K562 (cell line): ENCODE measurements around the gene AAMP. TPM values are rescaled to one million over a fixed set of nuclear protein-coding genes. Genes with fewer than 3 reads are reported as not detected.

Experiments used
- ATAC-seq: fragments of 200-7000 bp; cut with Tn5 transposase; 3 replicates; pipeline ENCODE4 v1.9.1; 2020; ENCODE audit warnings: moderate library complexity
- BruUV-seq: library from RNA; stranded (reverse); fragments of 400-500 nt; replicated peaks from 2 replicates; lab custom pipeline; 2021; lab: Mats Ljungman, UMichigan
- CTCF ChIA-PET: fragments of 300-600 bp; formaldehyde crosslinking; extraction: SDS; loops from one replicate; lab custom pipeline; 2021; ENCODE audit warnings: low intra/inter-chr PET ratio; lab: Yijun Ruan, JAX
- POLR2A ChIA-PET: fragments of 300-600, 350-650 bp; sonication (Branson Sonifier 250); formaldehyde crosslinking; extraction: SDS; loops from one replicate; lab custom pipeline; 2021; ENCODE audit warnings: antibody characterized with exemption, inconsistent platforms; lab: Yijun Ruan, JAX
- DNase-seq, 4 experiments: peaks; one replicate each; pipeline versions ENCODE4 v3.0.0 to v3.0.0-alpha.2; 2011 to 2018; ENCODE audit warnings: low spot score in 3 of 4, mixed read lengths in 3 of 4; ENCODE audit errors: extremely low read depth in 1 of 4
- FAIRE-seq: peaks from 2 replicates; lab custom pipeline; 2011; peaks lifted over from hg19 to GRCh38; lab: Jason Lieb, UNC
- H2AFZ ChIP-seq: 2 replicates; pipeline ENCODE4 v1.6.0; 2011; ENCODE audit warnings: low read depth, low read length, control low read depth, inconsistent platforms
- H3K27ac ChIP-seq: fragments of 200-600 bp; 3 replicates; pipeline ENCODE4 v1.8.0; 2011; ENCODE audit warnings: low read depth, mild to moderate bottlenecking, control low read depth, inconsistent platforms, low read length, moderate library complexity, mixed read lengths; ENCODE audit errors: extremely low read depth
- H3K27me3 ChIP-seq, 2 experiments: fragments of 300-600 bp in 1 of 2; 2 replicates in 1 of 2; 3 replicates in 1 of 2; pipeline versions ENCODE4 v1.6.0 to v1.8.0; 2011; ENCODE audit warnings: inconsistent platforms in 2 of 2, low read length in 2 of 2, mild to moderate bottlenecking in 1 of 2, mixed read lengths in 1 of 2, moderate library complexity in 1 of 2; ENCODE audit not compliant: control insufficient read depth in 2 of 2, insufficient read depth in 2 of 2
- H3K36me3 ChIP-seq: fragments of 300-600 bp; 3 replicates; pipeline ENCODE4 v1.8.0; 2011; ENCODE audit warnings: mild to moderate bottlenecking, low read length, inconsistent platforms; ENCODE audit not compliant: control insufficient read depth, insufficient read depth
- H3K4me1 ChIP-seq, 2 experiments: fragments of 200-600 bp in 1 of 2; replicated peaks in 1 of 2; 2 replicates in 1 of 2; 3 replicates in 1 of 2; pipeline versions ENCODE4 v1.5.1 to v1.8.0; 2011; ENCODE audit warnings: inconsistent platforms in 2 of 2, low read length in 2 of 2, mild to moderate bottlenecking in 1 of 2, mixed read lengths in 1 of 2, moderate library complexity in 1 of 2; ENCODE audit not compliant: control insufficient read depth in 2 of 2, insufficient read depth in 2 of 2
- H3K4me2 ChIP-seq: 2 replicates; pipeline ENCODE4 v1.6.1; 2011; ENCODE audit warnings: low read length, control low read depth, inconsistent platforms, mixed read lengths; ENCODE audit not compliant: insufficient read depth
- H3K4me3 ChIP-seq: fragments of 200-600 bp; sonication (generic), shearing (Covaris generic); 2 replicates; pipeline ENCODE4 v1.5.1; 2016; ENCODE audit warnings: control low read depth, inconsistent platforms
- H3K79me2 ChIP-seq: fragments of 200-600 bp; 3 replicates; pipeline ENCODE4 v1.8.0; 2011; ENCODE audit warnings: low read length, inconsistent platforms; ENCODE audit not compliant: control insufficient read depth, insufficient read depth
- H3K9ac ChIP-seq, 2 experiments: 2 replicates each; pipeline versions ENCODE4 v1.6.0 to v1.6.1; 2011; ENCODE audit warnings: low read depth in 2 of 2, low read length in 2 of 2, control low read depth in 1 of 2, inconsistent platforms in 1 of 2, mild to moderate bottlenecking in 1 of 2, mixed read lengths in 1 of 2; ENCODE audit not compliant: insufficient read depth in 1 of 2
- H3K9me1 ChIP-seq: one replicate; pipeline ENCODE4 v1.6.0; 2011; ENCODE audit warnings: inconsistent platforms, mild to moderate bottlenecking, low read length, moderate library complexity; ENCODE audit not compliant: control insufficient read depth, insufficient read depth
- H3K9me3 ChIP-seq: replicated peaks from 2 replicates; pipeline ENCODE4 v1.5.1; 2011; ENCODE audit warnings: low read depth, low read length, inconsistent platforms; ENCODE audit not compliant: control insufficient read depth, insufficient read depth
- H4K20me1 ChIP-seq: replicated peaks from 2 replicates; pipeline ENCODE4 v1.6.1; 2011; ENCODE audit warnings: low read length, inconsistent platforms, mixed read lengths; ENCODE audit not compliant: control insufficient read depth, insufficient read depth
- CHAMP1 ChIP-seq: fragments of 450-650 bp; IDR thresholded peaks from 2 replicates; pipeline ENCODE4 v1.6.1; 2016; ENCODE audit warnings: mild to moderate bottlenecking
- HNRNPK ChIP-seq: fragments of 200-400 bp; formaldehyde crosslinking; IDR thresholded peaks from one replicate; pipeline ENCODE4 v1.6.1; 2018; ENCODE audit warnings: mild to moderate bottlenecking, low read depth, low read length; ENCODE audit not compliant: poor library complexity, severe bottlenecking
- NEUROD1 ChIP-seq: fragments of 150-350 bp; IDR thresholded peaks from 2 replicates; pipeline ENCODE4 v1.6.1; 2014; ENCODE audit warnings: borderline replicate concordance, low read length, low read depth; ENCODE audit not compliant: partially characterized antibody
- RBM25 ChIP-seq: fragments of 200-400 bp; formaldehyde crosslinking; IDR thresholded peaks from 2 replicates; pipeline ENCODE4 v1.6.1; 2018; ENCODE audit warnings: low read length, low read depth, moderate library complexity; ENCODE audit not compliant: severe bottlenecking
- SMARCE1 ChIP-seq: fragments of 450-650 bp; IDR thresholded peaks from 2 replicates; pipeline ENCODE4 v1.7.1; 2016; ENCODE audit warnings: mild to moderate bottlenecking
- UBTF ChIP-seq, 2 experiments: IDR thresholded peaks; 2 replicates each; pipeline ENCODE4 v1.6.1; 2012; ENCODE audit warnings: improper control_type of control experiment in 2 of 2, low read depth in 2 of 2, low read length in 2 of 2, borderline replicate concordance in 1 of 2
- ZNF785 ChIP-seq: fragments of 250-450 bp; sonication (Bioruptor Pico); IDR thresholded peaks from 2 replicates; pipeline ENCODE4 v1.4.0; 2020; ENCODE audit warnings: mild to moderate bottlenecking
- WGBS: fragments of 100-300 bp; shearing (Covaris generic); methylation state at CpG from one replicate; pipeline ENCODE4 v1.1.6; 2016; ENCODE audit warnings: low coverage, mixed read lengths; ENCODE audit not compliant: insufficient coverage; ENCODE audit errors: missing lambda C conversion rate; 5-methylcytosine and 5-hydroxymethylcytosine counted together
- in situ Hi-C: fragments of 300-500 bp; cut with MboI; formaldehyde crosslinking; loops from 4 replicates; pipeline ENCODE4 v1.15.0; 2018; ENCODE audit warnings: inconsistent platforms, mixed read lengths
- intact Hi-C: fragments of 100-400 bp; cut with micrococcal nuclease; formaldehyde crosslinking; loops from 2 replicates; pipeline ENCODE4 v1.14.2; 2022
- polyA plus RNA-seq, 8 experiments: library from polyadenylated mRNA; depleted of rRNA in 4 of 8; stranded (reverse) in 5 of 8; unstranded in 3 of 8; fragments of >200 nt; fragmentation: Nextera tagmentation in 2 of 8; fragmentation: Illumina TruSeq in 1 of 8; extraction: Ambion mirVana in 2 of 8; extraction: Trizol in 1 of 8; gene quantifications; 2 replicates each; pipeline versions ENCODE4 v1.2.1 to v1.2.3, GENCODE V29; 2011 to 2014; ENCODE audit warnings: inconsistent platforms in 1 of 8, missing spikeins in 1 of 8
- total RNA-seq, 7 experiments: library from RNA; depleted of rRNA in 6 of 7; stranded (reverse); fragments of >200 nt in 6 of 7; fragmentation: Illumina TruSeq in 2 of 7; extraction: Trizol in 2 of 7; gene quantifications; 2 replicates each; pipeline versions ENCODE4 v1.2.1 to v1.2.3, GENCODE V29; 2011 to 2021; ENCODE audit warnings: low replicate concordance in 1 of 7

The AAMP gene
- total and polyA plus RNA-seq, 9 of the 15 experiments (the other 6 are each of a cell fraction or from before 2014, with no cell fraction given), result 5.7 to 197 (median 94.1) TPM

DNA sequence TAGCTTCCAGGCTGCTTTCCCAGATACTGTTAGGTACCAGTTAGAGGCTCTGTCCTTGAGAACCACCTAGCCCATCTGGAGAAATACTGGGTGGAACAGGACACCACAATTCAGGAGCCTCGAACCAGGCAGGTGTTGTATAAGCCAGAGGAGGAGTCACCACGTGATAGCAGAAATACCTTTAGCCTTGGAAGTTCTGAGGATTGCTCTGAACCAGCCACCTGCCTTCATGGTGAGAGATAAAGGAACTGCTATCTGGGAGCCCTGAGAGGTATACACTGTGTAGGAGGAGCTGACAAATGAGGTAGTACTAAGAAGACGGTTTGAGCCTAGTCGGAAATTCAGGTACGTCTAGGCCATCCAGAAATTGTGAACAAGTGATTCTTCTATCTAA lies 16.7 kb downstream of the AAMP start:
- ChIA-PET CTCF (no interaction called here), POLR2A (interaction anchor here (1.2 kb wide), 1 partner anchor 34 kb away, joined by 7 read pairs; no protein-coding TSS in a partner anchor)
- no peaks in the 10 kb centered on the region for H3K9me3 ChIP-seq
- H3K9me1 ChIP-seq, result no peaks in the 10 kb centered on the region
- H4K20me1 ChIP-seq, result no peaks in the 10 kb centered on the region
- no peak for TF ChIP-seq SMARCE1
- FAIRE-seq (no peak), ATAC-seq (no peak), DNase-seq (no peak)
- peaks cover 0 to 3% of the 10 kb centered on the region in 2 experiments; a peak in 3 of 5 replicates for H3K4me1 ChIP-seq
- in situ Hi-C loops (no loop called here), intact Hi-C loops (no loop called here)
- 65% methylated on average over 5 of the region's 5 CpGs for WGBS
- BruUV-seq, result no TSS peak
- H3K79me2 ChIP-seq, result no peaks in the 10 kb centered on the region
- no peak overlapping the region for H3K4me3 ChIP-seq
- no peak overlapping the region for H3K4me2 ChIP-seq
- H3K27me3 ChIP-seq, result no peaks in the 10 kb centered on the region
- no peak overlapping the region for H3K9ac ChIP-seq
- peaks cover 64% of the 10 kb centered on the region; the same call in 2 of the 3 replicates for H3K36me3 ChIP-seq
- no peak overlapping the region for H3K27ac ChIP-seq
- no peak overlapping the region for H2AFZ ChIP-seq

DNA sequence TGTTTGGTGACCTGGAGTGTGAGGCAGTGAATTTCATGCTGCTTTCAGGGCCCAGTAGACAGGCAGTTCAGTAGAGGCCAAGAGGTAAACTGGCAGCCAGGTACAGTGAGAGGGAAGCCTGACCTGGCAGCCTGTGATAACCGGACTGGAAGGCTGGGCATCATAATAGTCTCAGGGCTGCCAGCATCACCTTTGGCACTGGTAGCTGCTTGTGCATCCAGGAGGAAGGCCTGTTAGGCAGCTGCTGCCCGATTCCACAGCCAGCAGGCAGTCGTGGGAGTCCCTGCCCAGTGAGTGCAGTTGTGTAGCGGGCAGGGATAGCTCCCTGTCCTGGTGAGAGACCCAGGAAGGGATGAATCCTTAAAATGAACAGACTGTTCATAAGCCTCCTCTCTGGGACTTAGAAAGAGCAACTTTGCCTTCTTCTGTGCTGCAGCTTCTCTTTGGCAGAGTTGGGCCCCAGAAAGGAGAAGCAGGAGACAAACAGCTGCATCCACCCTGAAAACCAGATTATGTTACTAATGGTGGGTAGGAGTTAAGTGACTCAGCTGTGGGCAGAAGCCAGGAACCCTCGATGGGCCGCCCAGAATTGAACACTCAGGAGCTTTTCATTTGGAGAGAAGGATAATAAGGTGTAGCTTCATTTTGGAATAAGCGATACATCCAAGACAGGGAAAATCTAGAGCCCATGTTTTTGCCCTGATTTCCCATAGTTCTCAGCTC lies 17.3 kb downstream of the AAMP start:
- DNase-seq (no peak), ATAC-seq (no peak), FAIRE-seq (no peak)
- intact Hi-C loops, result no loop called here
- WGBS, result 95% methylated on average over 7 of the region's 7 CpGs
- peaks cover 0 to 3% of the 10 kb centered on the region in 2 experiments; a peak in 2 of 5 replicates for H3K4me1 ChIP-seq
- H2AFZ ChIP-seq, result no peak overlapping the region
- in situ Hi-C loops, result no loop called here
- no peak overlapping the region for H3K4me2 ChIP-seq
- no peak overlapping the region for H3K9ac ChIP-seq
- H3K36me3 ChIP-seq, result peaks cover 69% of the 10 kb centered on the region; the same call in 2 of the 3 replicates
- H4K20me1 ChIP-seq, result no peaks in the 10 kb centered on the region
- H3K9me1 ChIP-seq, result no peaks in the 10 kb centered on the region
- POLR2A ChIA-PET, result interaction anchor here (1.2 kb wide), 1 partner anchor 35 kb away, joined by 7 read pairs; no protein-coding TSS in a partner anchor
- BruUV-seq, result no TSS peak
- no peak overlapping the region for H3K27ac ChIP-seq
- H3K9me3 ChIP-seq, result no peaks in the 10 kb centered on the region
- CTCF ChIA-PET, result no interaction called here
- no peak overlapping the region for H3K4me3 ChIP-seq
- H3K27me3 ChIP-seq, result no peaks in the 10 kb centered on the region
- no peaks in the 10 kb centered on the region for H3K79me2 ChIP-seq
- TF ChIP-seq UBTF (IDR thresholded peaks at IDR 0.05; ENCODE audit: borderline replicate concordance in 1 of 2, low read depth in 2 of 2, low read length in 2 of 2), result no peak
- no peak for TF ChIP-seq HNRNPK
- TF ChIP-seq ZNF785 (CRISPR knock-in tag), result no peak
- no peak for TF ChIP-seq NEUROD1
- TF ChIP-seq RBM25, result no peak
- no peak for TF ChIP-seq CHAMP1
